HG02623 (cell line): Measurements from ENCODE around the gene ZNF624.
"Not testable (repeated sequence)": the region's sequence is repeated elsewhere in the genome, so short reads cannot be mapped to it uniquely, and the experiment has no call there.

ENCODE experiments used
- ATAC-seq: cut with Tn5 transposase; IDR thresholded peaks from one replicate; pipeline ENCODE4 v1.9.1; 2021; ENCODE audit warnings: moderate library complexity; ENCODE audit not compliant: unreplicated experiment

ZNF624 gene

GRCh38 chr17:16653367-16654041 lies at the start of gene ZNF624:
TSS of gene ZNF624 (minus strand) at chr17:16653850.
- ATAC-seq: peak; percentile 93

DNA sequence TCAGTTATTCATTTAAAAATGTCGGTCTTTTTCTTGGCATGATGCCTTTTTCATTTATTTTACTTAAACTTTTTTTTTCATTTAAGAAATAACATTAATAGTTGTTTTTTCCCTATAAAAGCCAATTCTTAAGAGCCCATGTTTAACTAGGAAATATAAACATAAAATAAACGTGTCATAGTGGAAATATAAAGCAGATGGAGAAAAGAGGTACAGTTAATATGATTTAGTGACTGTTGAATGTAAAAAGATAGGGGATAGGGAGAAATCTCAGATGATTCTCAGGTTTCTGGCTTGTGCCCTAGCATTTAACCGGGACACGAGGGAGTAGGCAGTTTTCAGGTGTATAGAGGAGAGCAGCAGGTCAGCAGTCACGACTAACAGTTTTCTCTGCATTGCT lies 44.0 kb upstream of the ZNF624 start:
- not testable (repeated sequence) for ATAC-seq

- ATAC-seq: not testable (repeated sequence)
Observed at GRCh38 chr17:16690447-16690846, 36.8 kb upstream of the ZNF624 start.

DNA sequence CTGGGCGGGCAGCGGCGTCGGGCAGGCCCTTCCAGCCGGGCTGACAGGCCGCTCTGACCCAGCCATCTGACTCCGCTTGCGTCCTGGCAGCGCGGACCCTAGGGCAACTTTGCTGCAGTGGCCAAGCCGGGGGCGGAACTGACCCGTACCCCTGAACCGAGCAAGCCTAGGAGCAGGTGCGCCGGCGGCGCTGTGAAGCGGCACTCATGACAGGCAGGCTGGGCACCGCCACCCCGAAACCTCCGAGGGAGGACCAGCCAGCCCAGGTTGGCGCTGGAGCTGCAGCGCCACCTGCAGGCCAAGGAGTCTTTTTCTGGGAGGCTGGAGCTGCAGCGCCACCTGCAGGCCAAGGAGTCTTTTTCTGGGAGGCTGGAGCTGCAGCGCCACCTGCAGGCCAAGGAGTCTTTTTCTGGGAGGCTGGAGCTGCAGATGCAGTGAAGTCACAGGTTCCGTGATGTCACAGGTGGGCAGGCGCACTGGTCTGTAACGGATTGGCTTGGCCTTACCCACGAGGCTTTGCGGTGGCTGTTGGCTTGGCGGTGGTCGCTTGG lies 36.2 kb upstream of the ZNF624 start, which contains the start of gene CCDC144A:
Gene CCDC144A (plus strand): TSS at position 511 of the 551 bp plus-strand sequence. CDS start 160 bp downstream, outside the sequence.
- ATAC-seq: not testable (repeated sequence)

- not testable (repeated sequence) for ATAC-seq
Observed at GRCh38 chr17:16687151-16687550, 33.5 kb upstream of the ZNF624 start.

DNA sequence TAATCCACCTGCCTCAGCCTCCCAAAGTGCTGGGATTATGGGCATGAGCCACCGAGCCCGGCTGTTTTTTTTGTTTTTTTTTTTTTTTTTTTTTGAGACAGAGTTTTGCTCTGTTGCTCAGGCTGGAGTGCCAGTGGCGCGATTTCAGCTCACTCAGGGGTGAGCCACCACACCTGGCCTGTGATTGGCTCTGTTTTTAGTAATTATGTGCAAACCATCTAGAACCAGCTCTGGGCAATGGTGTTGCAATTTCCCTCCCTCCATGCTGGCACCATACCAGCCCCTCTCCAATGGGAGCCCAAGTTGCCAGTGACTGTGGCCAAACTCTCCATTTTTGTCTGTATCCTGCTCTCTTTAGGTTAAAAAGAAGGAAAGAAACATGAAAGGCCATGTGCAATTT lies 32.4 kb upstream of the ZNF624 start:
- not testable (repeated sequence) for ATAC-seq

DNA sequence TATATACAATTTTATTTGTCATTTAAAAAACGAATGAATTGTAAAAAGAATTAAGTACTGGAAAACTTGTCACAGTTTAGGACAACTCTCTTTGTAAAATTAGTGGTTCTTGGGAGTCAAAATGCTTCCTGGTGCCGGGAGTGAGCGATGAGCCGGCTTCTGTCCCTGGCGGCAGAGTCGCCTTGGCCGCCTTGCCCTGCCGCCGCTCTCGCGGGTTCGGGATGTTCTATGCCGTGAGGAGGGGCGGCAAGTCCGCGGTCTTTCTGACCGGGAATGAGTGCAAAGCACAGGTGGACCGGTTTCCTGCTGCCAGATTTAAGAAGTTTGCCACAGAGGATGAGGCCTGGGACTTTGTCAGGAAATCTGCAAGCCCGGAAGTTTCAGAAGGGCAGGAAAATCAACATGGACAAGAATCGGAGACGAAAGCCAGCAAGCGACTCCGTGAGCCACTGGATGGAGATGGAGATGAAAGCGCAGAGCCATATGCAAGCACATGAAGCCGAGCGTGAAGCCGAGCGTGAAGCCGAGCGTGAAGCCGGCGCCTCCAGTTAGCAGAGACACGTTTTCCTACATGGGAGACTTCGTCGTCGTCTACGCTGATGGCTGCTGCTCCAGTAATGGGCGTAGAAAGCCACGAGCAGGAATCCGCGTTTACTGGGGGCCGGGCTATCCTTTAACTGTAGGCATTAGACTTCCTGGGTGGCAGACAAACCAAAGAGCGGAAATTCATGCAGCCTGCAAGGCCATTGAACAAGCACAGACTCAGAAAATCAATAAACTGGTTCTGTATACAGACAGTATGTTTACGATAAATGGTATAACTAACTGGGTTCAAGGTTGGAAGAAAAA lies 29.9 kb upstream of the ZNF624 start:
- not testable (repeated sequence) for ATAC-seq

GRCh38 chr17:16676676-16677268 lies 23.1 kb upstream of the ZNF624 start:
- no peak for ATAC-seq

GRCh38 chr17:16666907-16667636 lies 13.4 kb upstream of the ZNF624 start:
- not testable (repeated sequence) for ATAC-seq

- not testable (repeated sequence) for ATAC-seq
Observed at GRCh38 chr17:16666553-16666906, 12.9 kb upstream of the ZNF624 start.

DNA sequence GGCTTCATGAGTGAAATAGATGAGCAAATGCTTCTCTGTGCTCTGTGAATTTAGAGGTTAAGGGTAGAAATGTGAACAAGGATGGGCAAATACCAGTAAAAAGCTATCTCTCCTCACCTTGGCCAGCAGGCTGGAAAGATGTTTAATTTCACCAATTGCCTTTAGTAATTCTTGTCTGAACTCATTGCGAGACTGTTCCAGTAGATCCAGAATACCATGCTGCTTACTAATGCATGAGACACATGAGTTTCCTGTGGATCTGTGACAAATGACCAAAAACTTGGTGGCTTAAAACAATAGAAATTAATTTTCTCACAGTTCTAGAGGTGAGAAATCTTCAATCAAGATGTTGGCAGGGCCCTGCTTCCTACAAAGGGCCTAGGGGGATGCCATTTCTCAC lies 9.3 kb upstream of the ZNF624 start:
- no peak for ATAC-seq

DNA sequence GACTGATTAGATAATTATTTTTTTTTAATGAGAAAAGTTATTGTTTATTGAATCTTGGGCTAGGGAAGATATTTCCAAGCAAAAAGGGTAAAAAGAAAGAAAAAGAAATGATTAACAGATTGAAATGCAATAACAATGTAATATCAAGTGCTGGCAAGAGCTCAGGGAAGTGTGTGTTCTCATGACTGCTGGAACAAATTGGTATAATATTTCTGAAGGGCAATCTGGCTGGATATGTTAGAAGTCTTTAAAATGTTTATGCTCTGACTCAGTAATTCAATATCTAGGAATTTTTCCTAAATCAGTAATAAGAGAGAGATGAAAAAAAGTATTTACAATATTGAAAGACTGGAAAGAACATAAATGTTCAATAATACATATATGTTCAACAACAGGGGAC lies 7.6 kb upstream of the ZNF624 start:
- ATAC-seq: no peak

DNA sequence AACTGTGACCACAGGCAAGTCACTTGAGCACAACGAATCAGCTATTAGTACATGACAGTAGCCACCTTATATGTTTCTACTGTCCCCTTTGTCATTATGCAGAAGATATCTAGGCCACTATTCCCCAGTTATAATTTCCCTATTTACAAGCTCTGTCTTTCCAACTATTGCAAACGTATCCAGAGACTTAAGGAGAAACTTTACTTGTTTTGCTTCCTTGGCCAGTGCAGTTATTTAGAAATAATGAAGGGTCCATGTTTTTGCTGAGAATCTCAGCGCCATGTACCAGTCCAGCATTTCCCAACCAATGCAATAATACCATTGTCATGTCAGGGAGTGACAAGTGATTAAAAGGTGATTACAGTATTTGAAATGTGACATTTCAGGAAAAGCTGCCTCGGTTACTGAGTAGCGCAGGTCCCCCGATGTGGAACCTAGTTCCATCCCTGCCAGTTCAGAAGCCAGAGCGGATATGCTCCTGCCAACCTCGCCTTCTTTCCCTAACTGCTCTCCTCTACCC lies 743 bp downstream of the ZNF624 start:
- no peak for ATAC-seq

- ATAC-seq: no peak
Observed at GRCh38 chr17:16652252-16652651, 1.4 kb downstream of the ZNF624 start.

DNA sequence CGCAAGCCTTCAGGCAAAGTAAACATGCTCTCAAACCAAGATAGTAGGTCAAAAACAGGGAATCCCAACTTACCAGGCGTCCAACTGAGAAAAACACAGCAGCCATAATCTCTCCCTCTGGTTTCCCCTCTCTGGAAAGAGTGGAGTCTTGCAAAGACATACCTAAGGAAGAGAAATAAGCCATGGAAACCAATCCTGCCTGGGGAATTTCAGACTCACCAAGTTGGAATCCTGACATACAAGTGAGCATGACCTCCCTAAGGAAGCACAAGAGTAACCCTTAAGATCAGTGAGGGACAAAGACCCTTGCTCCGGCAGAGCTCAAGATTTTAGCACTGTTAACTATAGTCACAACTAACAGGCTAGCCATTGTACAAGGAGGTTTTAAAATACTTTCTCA lies 4.1 kb downstream of the ZNF624 start:
- no peak for ATAC-seq

GRCh38 chr17:16639438-16639837 lies 14.2 kb downstream of the ZNF624 start:
- no peak for ATAC-seq

DNA sequence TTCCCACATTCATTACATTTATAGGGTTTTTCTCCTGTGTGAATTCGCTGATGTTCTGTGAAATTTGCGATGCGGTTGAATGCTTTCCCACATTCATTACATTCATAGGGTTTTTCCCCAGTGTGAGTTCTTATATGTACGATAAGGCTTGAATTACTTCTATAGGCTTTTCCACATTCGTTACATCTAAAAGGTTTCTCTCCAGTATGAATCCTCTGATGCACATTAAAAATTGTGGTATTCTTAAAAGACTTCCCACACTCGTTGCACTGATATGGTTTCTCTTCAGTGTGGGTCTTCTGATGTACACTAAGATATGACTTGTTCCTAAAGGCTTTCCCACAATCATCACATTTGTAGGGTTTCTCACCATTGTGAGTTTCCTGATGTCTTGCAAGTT lies 30.4 kb downstream of the ZNF624 start:
- ATAC-seq: no peak

DNA sequence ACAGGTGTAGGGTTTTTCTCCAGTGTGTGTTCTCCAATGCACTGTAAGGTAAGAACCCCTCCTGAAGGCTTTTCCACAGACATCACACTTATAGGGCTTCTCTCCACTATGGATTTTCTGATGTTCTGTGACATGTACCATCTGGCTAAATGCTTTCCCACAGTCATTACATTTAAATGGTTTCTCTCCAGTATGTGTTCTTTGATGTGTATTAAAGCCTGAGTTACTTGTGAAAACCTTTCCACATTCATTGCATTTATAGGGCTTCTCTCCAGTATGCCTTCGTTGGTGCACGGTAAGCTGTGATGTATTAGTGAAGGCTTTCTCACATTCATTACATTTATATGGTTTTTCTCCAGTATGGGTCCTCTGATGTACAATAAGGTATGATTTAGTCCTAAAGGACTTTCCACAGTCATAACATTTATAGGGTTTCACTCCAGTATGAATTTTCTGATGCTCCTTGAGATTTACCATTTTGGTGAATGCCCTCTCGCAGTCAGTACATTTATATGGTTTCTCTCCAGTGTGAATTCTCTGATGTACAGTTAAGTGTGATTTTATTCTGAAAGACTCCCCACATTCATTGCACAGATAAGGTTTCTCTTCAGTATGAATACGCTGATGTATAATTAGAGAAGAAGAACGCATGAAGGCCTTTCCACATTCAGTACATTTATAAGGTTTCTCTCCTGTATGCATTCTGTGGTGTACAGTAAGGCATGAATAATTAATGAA lies 30.9 kb downstream of the ZNF624 start:
- no peak for ATAC-seq

DNA sequence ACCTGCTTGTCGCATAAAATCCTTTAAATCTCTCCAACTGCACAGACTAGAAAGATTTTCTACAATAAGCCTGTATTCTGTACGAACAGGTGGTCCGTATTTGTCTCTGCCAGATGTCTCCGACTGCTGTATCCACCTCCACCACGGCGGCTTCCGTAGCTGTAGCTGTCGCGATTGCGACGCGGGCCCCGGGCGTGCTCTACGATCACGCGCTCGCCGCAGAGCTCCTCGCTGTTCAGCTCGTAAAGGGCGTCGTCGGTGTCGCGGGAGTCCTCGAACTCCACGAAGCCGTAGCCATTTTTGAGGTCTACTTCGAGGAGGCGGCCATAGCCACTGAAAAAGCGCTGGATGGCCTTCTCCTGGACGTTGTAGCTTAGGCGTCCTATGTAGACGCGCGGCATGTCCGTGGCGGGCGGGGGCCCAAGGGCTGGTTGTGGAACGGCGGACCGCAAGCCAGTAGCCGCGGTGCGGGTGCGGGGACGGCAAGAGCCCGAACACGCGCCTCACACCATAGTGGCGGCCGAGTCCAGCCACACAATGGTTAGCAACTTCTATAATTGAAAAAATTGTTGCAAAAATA lies 36.1 kb downstream of the ZNF624 start:
- no peak for ATAC-seq

DNA sequence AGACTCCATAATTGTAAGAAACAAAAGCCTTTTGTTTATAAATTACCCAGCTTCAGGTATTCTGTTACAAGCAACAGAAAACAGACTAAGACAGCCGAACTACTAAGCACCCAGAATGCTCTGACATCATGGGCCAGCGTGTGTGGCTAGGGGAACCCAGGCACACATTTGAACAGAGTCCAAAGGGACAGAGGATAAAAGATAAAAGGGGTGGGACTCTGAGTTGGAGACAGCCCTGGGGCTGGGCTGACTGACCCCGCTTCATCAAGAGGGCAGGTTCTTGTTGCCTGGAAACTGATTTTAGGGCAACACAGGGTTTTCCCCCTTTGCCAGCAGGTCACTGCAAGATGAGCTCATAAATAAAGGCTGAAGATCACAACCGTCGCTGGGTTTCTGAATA lies 54.1 kb downstream of the ZNF624 start:
- ATAC-seq: no peak
